Renal cortical epithelial cell (primary cell): ENCODE results near the gene PIERCE2. TPM values are rescaled to one million over a fixed set of nuclear protein-coding genes. Genes with fewer than 3 reads are reported as not detected.
"Not testable (repeated sequence)": the region's sequence is repeated elsewhere in the genome, so short reads cannot be mapped to it uniquely, and the experiment has no call there.

Experiments
- DNase-seq: peaks from one replicate; pipeline ENCODE4 v3.0.0-alpha.2; 2011; ENCODE audit warnings: low read depth
- total RNA-seq: library from RNA; depleted of rRNA; stranded (reverse); fragments of >200 nt; gene quantifications from 2 replicates; pipeline ENCODE4 v1.2.3, GENCODE V29; 2014

The PIERCE2 gene
- 2.6 and 2.8 TPM in 2 replicates for total RNA-seq

GRCh38 chr15:55408012-55408928, at the start of gene PIERCE2, which contains the start of gene CCPG1:
TSS of gene PIERCE2 (plus strand) at chr15:55408495. CDS start at chr15:55408769, 274 bp downstream.
TSS of gene CCPG1 (minus strand) at chr15:55408359. CDS start at chr15:55389424, 18,935 bp downstream.
- peak; percentile 93 for DNase-seq

- DNase-seq: no peak
These were observed 48.0 kb upstream of the PIERCE2 start for GRCh38 chr15:55360256-55360655.

- DNase-seq: no peak
These were observed 47.2 kb upstream of the PIERCE2 start for GRCh38 chr15:55361048-55361447.

GRCh38 chr15:55362641-55363040, 45.7 kb upstream of the PIERCE2 start:
- DNase-seq: no peak

- no peak for DNase-seq
These were observed 41.3 kb upstream of the PIERCE2 start for GRCh38 chr15:55366981-55367380.

- DNase-seq: no peak
These were observed 35.4 kb upstream of the PIERCE2 start for GRCh38 chr15:55372701-55373440.

- no peak for DNase-seq
These were observed 29.2 kb upstream of the PIERCE2 start for GRCh38 chr15:55379095-55379494.

GRCh38 chr15:55381595-55381994, 26.7 kb upstream of the PIERCE2 start:
- no peak for DNase-seq

GRCh38 chr15:55383687-55384086, 24.6 kb upstream of the PIERCE2 start:
- no peak for DNase-seq

- DNase-seq: no peak
These were observed 21.3 kb upstream of the PIERCE2 start for GRCh38 chr15:55387027-55387426.

GRCh38 chr15:55389264-55389607, 19.1 kb upstream of the PIERCE2 start:
- DNase-seq: no peak

- DNase-seq: peak; percentile 71
These were observed 13.6 kb upstream of the PIERCE2 start for GRCh38 chr15:55394694-55395093.

- no peak for DNase-seq
These were observed 10.1 kb upstream of the PIERCE2 start for GRCh38 chr15:55398243-55398642.

GRCh38 chr15:55400050-55400449, 8.2 kb upstream of the PIERCE2 start:
- DNase-seq: not testable (repeated sequence)

GRCh38 chr15:55401786-55402246, 6.5 kb upstream of the PIERCE2 start:
- no peak for DNase-seq

GRCh38 chr15:55402707-55403106, 5.6 kb upstream of the PIERCE2 start:
- DNase-seq: no peak

GRCh38 chr15:55403531-55403930, 4.8 kb upstream of the PIERCE2 start:
- DNase-seq: peak; percentile 28

- no peak for DNase-seq
These were observed 740 bp upstream of the PIERCE2 start for GRCh38 chr15:55407498-55408011.

- DNase-seq: not testable (repeated sequence)
These were observed 681 bp downstream of the PIERCE2 start for GRCh38 chr15:55408976-55409375.

- DNase-seq: not testable (repeated sequence)
These were observed 9.4 kb downstream of the PIERCE2 start for GRCh38 chr15:55417678-55418077.

GRCh38 chr15:55420171-55420866, 12.0 kb downstream of the PIERCE2 start:
- DNase-seq: no peak

- DNase-seq: no peak
These were observed 13.8 kb downstream of the PIERCE2 start for GRCh38 chr15:55422089-55422488.
